GM19099 (cell line): Measurements from ENCODE around the gene TRMT112.

Experiments used
- POLR2A ChIP-seq: IDR thresholded peaks from 3 replicates; pipeline ENCODE4 v1.6.1; 2011; ENCODE audit warnings: low read depth; ENCODE audit not compliant: insufficient read length; ENCODE audit errors: extremely low read depth

The TRMT112 gene

GRCh38 chr11:64355078-64355940 lies 38.0 kb upstream of the TRMT112 start:
- TF ChIP-seq POLR2A, result no peak

- TF ChIP-seq POLR2A, result no peak
Measured at GRCh38 chr11:64353715-64354506, 36.6 kb upstream of the TRMT112 start.

GRCh38 chr11:64352995-64353714 lies 35.8 kb upstream of the TRMT112 start:
- no peak for TF ChIP-seq POLR2A

GRCh38 chr11:64352099-64352994 lies 35.0 kb upstream of the TRMT112 start:
- TF ChIP-seq POLR2A, result no peak

- TF ChIP-seq POLR2A, result no peak
Measured at GRCh38 chr11:64351136-64351631, 33.8 kb upstream of the TRMT112 start.

GRCh38 chr11:64349404-64349803 lies 32.0 kb upstream of the TRMT112 start:
- no peak for TF ChIP-seq POLR2A

GRCh38 chr11:64349025-64349387 lies 31.6 kb upstream of the TRMT112 start:
- TF ChIP-seq POLR2A, result no peak

GRCh38 chr11:64348383-64349024 lies 31.1 kb upstream of the TRMT112 start:
- TF ChIP-seq POLR2A, result no peak

- no peak for TF ChIP-seq POLR2A
Measured at GRCh38 chr11:64347193-64347867, 30.0 kb upstream of the TRMT112 start.

GRCh38 chr11:64344787-64345186 lies 27.4 kb upstream of the TRMT112 start:
- TF ChIP-seq POLR2A, result no peak

- no peak for TF ChIP-seq POLR2A
Measured at GRCh38 chr11:64343767-64344559, 26.6 kb upstream of the TRMT112 start.
